ENCODE data around the gene PGGHG.
"Not testable (repeated sequence)": the region's sequence is repeated elsewhere in the genome, so short reads cannot be mapped to it uniquely, and the experiment has no call there.

DNA sequence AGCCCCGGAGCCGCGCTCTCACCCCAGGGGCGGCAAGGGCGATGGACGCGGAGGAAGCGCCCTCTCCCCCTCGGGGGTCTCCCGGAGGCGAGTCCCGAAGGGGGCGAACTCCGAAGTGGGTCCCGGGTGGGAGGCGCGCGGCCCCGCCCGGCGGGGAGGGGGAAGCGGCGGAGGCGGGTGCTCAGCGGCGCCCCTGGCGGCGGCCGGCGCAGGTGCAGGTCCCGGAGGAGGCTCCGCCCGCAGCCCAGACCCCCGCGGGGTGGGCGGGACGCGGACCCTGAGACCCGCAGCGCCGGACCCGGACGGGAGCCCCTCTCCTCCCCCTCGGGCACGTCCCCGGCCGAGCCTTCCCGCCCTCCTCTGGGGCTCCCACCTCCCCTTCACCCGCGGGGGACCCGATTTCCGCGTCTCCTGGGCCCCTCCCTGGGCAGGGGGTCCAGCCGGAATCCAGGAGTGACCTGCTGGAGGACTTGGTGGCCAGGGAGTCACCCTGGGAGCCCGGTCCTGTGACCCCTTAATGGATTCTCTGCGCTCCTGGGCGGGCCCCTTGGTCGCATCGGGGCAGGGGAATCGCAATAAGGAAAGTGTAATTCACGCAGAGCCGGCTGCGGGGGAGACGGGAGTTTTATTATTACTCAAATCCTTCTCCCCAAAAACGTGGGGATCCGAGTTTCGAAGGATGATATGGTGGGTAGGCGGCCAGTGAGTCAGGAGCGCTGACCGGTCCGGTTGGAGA, 22.3 kb downstream of the PGGHG start:
- TF ChIP-seq, protein P1, sequence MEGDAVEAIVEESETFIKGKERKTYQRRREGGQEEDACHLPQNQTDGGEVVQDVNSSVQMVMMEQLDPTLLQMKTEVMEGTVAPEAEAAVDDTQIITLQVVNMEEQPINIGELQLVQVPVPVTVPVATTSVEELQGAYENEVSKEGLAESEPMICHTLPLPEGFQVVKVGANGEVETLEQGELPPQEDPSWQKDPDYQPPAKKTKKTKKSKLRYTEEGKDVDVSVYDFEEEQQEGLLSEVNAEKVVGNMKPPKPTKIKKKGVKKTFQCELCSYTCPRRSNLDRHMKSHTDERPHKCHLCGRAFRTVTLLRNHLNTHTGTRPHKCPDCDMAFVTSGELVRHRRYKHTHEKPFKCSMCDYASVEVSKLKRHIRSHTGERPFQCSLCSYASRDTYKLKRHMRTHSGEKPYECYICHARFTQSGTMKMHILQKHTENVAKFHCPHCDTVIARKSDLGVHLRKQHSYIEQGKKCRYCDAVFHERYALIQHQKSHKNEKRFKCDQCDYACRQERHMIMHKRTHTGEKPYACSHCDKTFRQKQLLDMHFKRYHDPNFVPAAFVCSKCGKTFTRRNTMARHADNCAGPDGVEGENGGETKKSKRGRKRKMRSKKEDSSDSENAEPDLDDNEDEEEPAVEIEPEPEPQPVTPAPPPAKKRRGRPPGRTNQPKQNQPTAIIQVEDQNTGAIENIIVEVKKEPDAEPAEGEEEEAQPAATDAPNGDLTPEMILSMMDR (IDR thresholded peaks at IDR 0.05; ENCODE audit: low read length), result not testable (repeated sequence)
- not testable (repeated sequence) for TF ChIP-seq EZH2 (IDR thresholded peaks at IDR 0.05; ENCODE audit: borderline replicate concordance, low read length)
